ENCODE data around the gene FOXJ2. TPM values are rescaled to one million over a fixed set of nuclear protein-coding genes. Genes with fewer than 3 reads are reported as not detected.
"Not testable (repeated sequence)": the region's sequence is repeated elsewhere in the genome, so short reads cannot be mapped to it uniquely, and the experiment has no call there.

The FOXJ2 gene
- polyA plus RNA-seq (ENCODE audit: insufficient read length in 4 of 4), result 10 to 100 TPM; 20.1 to 27.1 (median 23.0) TPM

GRCh38 chr12:8032242-8033152 is at the start of gene FOXJ2:
Gene FOXJ2 (plus strand): TSS chr12:8032716. CDS start chr12:8039833, 7,117 bp downstream.
- DNase-seq (ENCODE audit: low read depth in 4 of 4, low spot score in 3 of 4), result peak in 3 of 4 donors; percentile 63 to 74 (median 65)

- not testable (repeated sequence) for DNase-seq (ENCODE audit: low read depth in 4 of 4, low spot score in 3 of 4)
Observed at GRCh38 chr12:7983019-7983418, 49.5 kb upstream of the FOXJ2 start.

GRCh38 chr12:7983460-7983859 is 49.1 kb upstream of the FOXJ2 start:
- DNase-seq (ENCODE audit: low read depth in 4 of 4, low spot score in 3 of 4), result not testable (repeated sequence)

GRCh38 chr12:7984900-7985299 is 47.6 kb upstream of the FOXJ2 start:
- no peak for DNase-seq (ENCODE audit: low read depth in 4 of 4, low spot score in 3 of 4)

GRCh38 chr12:7985802-7986418 is 46.6 kb upstream of the FOXJ2 start:
- no peak for DNase-seq (ENCODE audit: low read depth in 4 of 4, low spot score in 3 of 4)

- DNase-seq (ENCODE audit: low read depth in 4 of 4, low spot score in 3 of 4), result no peak
Observed at GRCh38 chr12:7989827-7990491, 42.6 kb upstream of the FOXJ2 start.

- DNase-seq (ENCODE audit: low read depth in 4 of 4, low spot score in 3 of 4), result no peak
Observed at GRCh38 chr12:7991535-7991934, 41.0 kb upstream of the FOXJ2 start.

- no peak for DNase-seq (ENCODE audit: low read depth in 4 of 4, low spot score in 3 of 4)
Observed at GRCh38 chr12:7994731-7995205, 37.7 kb upstream of the FOXJ2 start.

GRCh38 chr12:7995266-7995963 is 37.1 kb upstream of the FOXJ2 start:
- DNase-seq (ENCODE audit: low read depth in 4 of 4, low spot score in 3 of 4), result peak; percentile 40 to 48 (median 46)

- DNase-seq (ENCODE audit: low read depth in 4 of 4, low spot score in 3 of 4), result not testable (repeated sequence)
Observed at GRCh38 chr12:8000827-8001226, 31.7 kb upstream of the FOXJ2 start.

GRCh38 chr12:8001496-8001895 is 31.0 kb upstream of the FOXJ2 start:
- not testable (repeated sequence) for DNase-seq (ENCODE audit: low read depth in 4 of 4, low spot score in 3 of 4)

- DNase-seq (ENCODE audit: low read depth in 4 of 4, low spot score in 3 of 4), result not testable (repeated sequence)
Observed at GRCh38 chr12:8004897-8005296, 27.6 kb upstream of the FOXJ2 start.

- DNase-seq (ENCODE audit: low read depth in 4 of 4, low spot score in 3 of 4), result no peak
Observed at GRCh38 chr12:8011331-8011730, 21.2 kb upstream of the FOXJ2 start.

GRCh38 chr12:8012651-8013309 is 19.7 kb upstream of the FOXJ2 start:
- no peak for DNase-seq (ENCODE audit: low read depth in 4 of 4, low spot score in 3 of 4)

GRCh38 chr12:8014836-8015235 is 17.7 kb upstream of the FOXJ2 start:
- DNase-seq (ENCODE audit: low read depth in 4 of 4, low spot score in 3 of 4), result no peak

- not testable (repeated sequence) for DNase-seq (ENCODE audit: low read depth in 4 of 4, low spot score in 3 of 4)
Observed at GRCh38 chr12:8018213-8018612, 14.3 kb upstream of the FOXJ2 start.

GRCh38 chr12:8018666-8019581 is 13.6 kb upstream of the FOXJ2 start:
- no peak for DNase-seq (ENCODE audit: low read depth in 4 of 4, low spot score in 3 of 4)

GRCh38 chr12:8026291-8026900 is 6.1 kb upstream of the FOXJ2 start:
- DNase-seq (ENCODE audit: low read depth in 4 of 4, low spot score in 3 of 4), result peak; percentile 96 to 100 (median 100)
